SK-N-SH (cell line): ENCODE measurements around the gene ZNF444.

ENCODE experiments used
- EP300 ChIP-seq, 2 experiments: IDR thresholded peaks; 2 replicates each; pipeline versions ENCODE4 v1.4.0 to v1.6.1; 2012; ENCODE audit warnings: borderline replicate concordance in 1 of 2, low read depth in 1 of 2, low read length in 1 of 2
- GABPA ChIP-seq: IDR thresholded peaks from 2 replicates; pipeline ENCODE4 v1.4.0; 2012; ENCODE audit warnings: low read depth, mild to moderate bottlenecking
- POLR2AphosphoS5 ChIP-seq: IDR thresholded peaks from 2 replicates; pipeline ENCODE4 v1.6.1; 2012; ENCODE audit warnings: low read depth, low read length
- RXRA ChIP-seq: IDR thresholded peaks from 2 replicates; pipeline ENCODE4 v1.4.0; 2012; ENCODE audit warnings: low read depth, mild to moderate bottlenecking, borderline replicate concordance
- SMC3 ChIP-seq: IDR thresholded peaks from 2 replicates; pipeline ENCODE4 v1.6.1; 2012; ENCODE audit warnings: low read depth, low read length, improper control_type of control experiment
- TEAD4 ChIP-seq: IDR thresholded peaks from 2 replicates; pipeline ENCODE4 v1.4.0; 2012; ENCODE audit warnings: mild to moderate bottlenecking, borderline replicate concordance; ENCODE audit not compliant: insufficient read depth
- YY1 ChIP-seq: IDR thresholded peaks from 2 replicates; pipeline ENCODE4 v1.4.0; 2012; ENCODE audit warnings: low read depth, mild to moderate bottlenecking
- TF ChIP-seq, protein P1 (sequence below): fragments of 200-600 bp; sonication (generic); IDR thresholded peaks from 2 replicates; pipeline ENCODE4 v1.6.1; 2017; ENCODE audit warnings: antibody characterized with exemption, mild to moderate bottlenecking, moderate library complexity
- TF ChIP-seq, protein P2 (sequence below): IDR thresholded peaks from 2 replicates; pipeline ENCODE4 v1.4.0; 2012; ENCODE audit warnings: low read depth, borderline replicate concordance
- TF ChIP-seq, protein P3 (sequence below): IDR thresholded peaks from 2 replicates; pipeline ENCODE4; 2012

DNA sequence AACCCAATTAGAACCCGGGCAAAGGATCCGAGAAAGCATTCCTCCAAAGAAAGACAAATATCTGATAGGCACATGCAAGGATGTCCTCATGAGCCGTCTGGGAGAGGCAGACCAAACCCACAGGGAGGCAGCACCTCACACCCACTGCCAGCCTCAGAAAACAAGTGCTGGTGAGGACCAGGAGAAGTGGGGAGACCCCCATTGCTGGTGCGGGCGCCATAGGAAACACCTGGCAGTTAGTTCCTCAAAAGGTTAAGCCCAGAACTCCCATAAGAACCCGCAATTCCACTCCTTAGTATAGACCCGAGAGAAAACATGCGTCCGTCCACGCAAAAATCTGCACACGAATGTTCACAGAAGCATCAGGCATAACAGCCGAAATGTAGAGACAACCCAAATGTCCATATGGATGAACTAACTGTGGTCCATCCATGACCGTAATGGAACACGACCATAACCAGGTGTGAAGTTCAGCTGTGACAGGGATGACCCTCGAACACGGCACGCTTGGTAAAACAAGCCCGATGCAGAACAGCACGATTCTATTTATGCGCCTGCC, 27.9 kb upstream of the ZNF444 start:
- TF ChIP-seq POLR2AphosphoS5 (no peak), RXRA (no peak), EP300 (IDR thresholded peaks at IDR 0.05; ENCODE audit: borderline replicate concordance in 1 of 2, low read depth in 1 of 2, low read length in 1 of 2) (no peak), YY1 (no peak), GABPA (no peak), SMC3 (no peak), TEAD4 (no peak)
- TF ChIP-seq, protein P1, sequence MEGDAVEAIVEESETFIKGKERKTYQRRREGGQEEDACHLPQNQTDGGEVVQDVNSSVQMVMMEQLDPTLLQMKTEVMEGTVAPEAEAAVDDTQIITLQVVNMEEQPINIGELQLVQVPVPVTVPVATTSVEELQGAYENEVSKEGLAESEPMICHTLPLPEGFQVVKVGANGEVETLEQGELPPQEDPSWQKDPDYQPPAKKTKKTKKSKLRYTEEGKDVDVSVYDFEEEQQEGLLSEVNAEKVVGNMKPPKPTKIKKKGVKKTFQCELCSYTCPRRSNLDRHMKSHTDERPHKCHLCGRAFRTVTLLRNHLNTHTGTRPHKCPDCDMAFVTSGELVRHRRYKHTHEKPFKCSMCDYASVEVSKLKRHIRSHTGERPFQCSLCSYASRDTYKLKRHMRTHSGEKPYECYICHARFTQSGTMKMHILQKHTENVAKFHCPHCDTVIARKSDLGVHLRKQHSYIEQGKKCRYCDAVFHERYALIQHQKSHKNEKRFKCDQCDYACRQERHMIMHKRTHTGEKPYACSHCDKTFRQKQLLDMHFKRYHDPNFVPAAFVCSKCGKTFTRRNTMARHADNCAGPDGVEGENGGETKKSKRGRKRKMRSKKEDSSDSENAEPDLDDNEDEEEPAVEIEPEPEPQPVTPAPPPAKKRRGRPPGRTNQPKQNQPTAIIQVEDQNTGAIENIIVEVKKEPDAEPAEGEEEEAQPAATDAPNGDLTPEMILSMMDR, result no peak
- TF ChIP-seq, protein P2, sequence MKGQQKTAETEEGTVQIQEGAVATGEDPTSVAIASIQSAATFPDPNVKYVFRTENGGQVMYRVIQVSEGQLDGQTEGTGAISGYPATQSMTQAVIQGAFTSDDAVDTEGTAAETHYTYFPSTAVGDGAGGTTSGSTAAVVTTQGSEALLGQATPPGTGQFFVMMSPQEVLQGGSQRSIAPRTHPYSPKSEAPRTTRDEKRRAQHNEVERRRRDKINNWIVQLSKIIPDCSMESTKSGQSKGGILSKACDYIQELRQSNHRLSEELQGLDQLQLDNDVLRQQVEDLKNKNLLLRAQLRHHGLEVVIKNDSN, result no peak
- TF ChIP-seq, protein P3, sequence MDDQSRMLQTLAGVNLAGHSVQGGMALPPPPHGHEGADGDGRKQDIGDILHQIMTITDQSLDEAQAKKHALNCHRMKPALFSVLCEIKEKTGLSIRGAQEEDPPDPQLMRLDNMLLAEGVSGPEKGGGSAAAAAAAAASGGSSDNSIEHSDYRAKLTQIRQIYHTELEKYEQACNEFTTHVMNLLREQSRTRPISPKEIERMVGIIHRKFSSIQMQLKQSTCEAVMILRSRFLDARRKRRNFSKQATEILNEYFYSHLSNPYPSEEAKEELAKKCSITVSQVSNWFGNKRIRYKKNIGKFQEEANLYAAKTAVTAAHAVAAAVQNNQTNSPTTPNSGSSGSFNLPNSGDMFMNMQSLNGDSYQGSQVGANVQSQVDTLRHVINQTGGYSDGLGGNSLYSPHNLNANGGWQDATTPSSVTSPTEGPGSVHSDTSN, result no peak
